ENCODE results near the gene SCARB1.

The SCARB1 gene

GRCh38 chr12:124800506-124800905 is 63.2 kb downstream of the SCARB1 start:
- Histone ChIP-seq H3K27me3 (ENCODE audit: insufficient read depth, low read length) (no peaks in the 10 kb centered on the region), H3K4me3 (ENCODE audit: low read length) (no peak overlapping the region), H3K9me3 (ENCODE audit: insufficient read depth, low read depth, low read length) (no peaks in the 10 kb centered on the region), H3K36me3 (ENCODE audit: insufficient read depth, low read length) (0 out of 2 replicates have a peak, but pooled peaks cover 7% of the 10 kb centered on the region), H3K4me1 (ENCODE audit: insufficient read depth, low read length) (peaks cover 15% of the 10 kb centered on the region), H3K9ac (ENCODE audit: low read depth, low read length) (no peak overlapping the region), H3K27ac (ENCODE audit: low read depth, low read length) (no peak overlapping the region)
- WGBS, result 94% methylated on average over 12 of the region's 12 CpGs

- WGBS, result 48% methylated on average over 13 of the region's 13 CpGs
- H3K9ac ChIP-seq (ENCODE audit: low read depth, low read length), result peak overlapping the region; percentile 41; the same call in 1 of the 2 replicates
- peak overlapping the region; percentile 44; the same call in 1 of the 2 replicates for H3K27ac ChIP-seq (ENCODE audit: low read depth, low read length)
Measured at GRCh38 chr12:124797321-124797720, 66.3 kb downstream of the SCARB1 start.

GRCh38 chr12:124796303-124796960 is 67.2 kb downstream of the SCARB1 start:
- WGBS, result 95% methylated on average over 14 of the region's 14 CpGs
- Histone ChIP-seq H3K4me1 (ENCODE audit: insufficient read depth, low read length) (peaks cover 15% of the 10 kb centered on the region), H3K27me3 (ENCODE audit: insufficient read depth, low read length) (no peaks in the 10 kb centered on the region), H3K27ac (ENCODE audit: low read depth, low read length) (no peak overlapping the region), H3K4me3 (ENCODE audit: low read length) (no peak overlapping the region), H3K9ac (ENCODE audit: low read depth, low read length) (no peak overlapping the region), H3K9me3 (ENCODE audit: insufficient read depth, low read depth, low read length) (no peaks in the 10 kb centered on the region), H3K36me3 (ENCODE audit: insufficient read depth, low read length) (peaks cover 16% of the 10 kb centered on the region; the same call in 1 of the 2 replicates)

More at GRCh38 chr12:124797321-124797720, 66.3 kb downstream of the SCARB1 start:
- H3K36me3 ChIP-seq (ENCODE audit: insufficient read depth, low read length), result peaks cover 16% of the 10 kb centered on the region; the same call in 1 of the 2 replicates
- peaks cover 15% of the 10 kb centered on the region for H3K4me1 ChIP-seq (ENCODE audit: insufficient read depth, low read length)
- H3K27me3 ChIP-seq (ENCODE audit: insufficient read depth, low read length), result no peaks in the 10 kb centered on the region
- no peak overlapping the region for H3K4me3 ChIP-seq (ENCODE audit: low read length)
- H3K9me3 ChIP-seq (ENCODE audit: insufficient read depth, low read depth, low read length), result no peaks in the 10 kb centered on the region

- Histone ChIP-seq H3K9me3 (ENCODE audit: insufficient read depth, low read depth, low read length) (no peaks in the 10 kb centered on the region), H3K4me3 (ENCODE audit: low read length) (no peak overlapping the region), H3K9ac (ENCODE audit: low read depth, low read length) (no peak overlapping the region), H3K36me3 (ENCODE audit: insufficient read depth, low read length) (peaks cover 16% of the 10 kb centered on the region; the same call in 1 of the 2 replicates), H3K27ac (ENCODE audit: low read depth, low read length) (no peak overlapping the region), H3K4me1 (ENCODE audit: insufficient read depth, low read length) (peaks cover 15% of the 10 kb centered on the region), H3K27me3 (ENCODE audit: insufficient read depth, low read length) (no peaks in the 10 kb centered on the region)
- WGBS, result 93% methylated on average over 6 of the region's 6 CpGs
Measured at GRCh38 chr12:124795081-124795948, 68.3 kb downstream of the SCARB1 start.

- Histone ChIP-seq H3K4me3 (ENCODE audit: low read length) (no peak overlapping the region), H3K27ac (ENCODE audit: low read depth, low read length) (no peak overlapping the region), H3K27me3 (ENCODE audit: insufficient read depth, low read length) (no peaks in the 10 kb centered on the region), H3K9me3 (ENCODE audit: insufficient read depth, low read depth, low read length) (no peaks in the 10 kb centered on the region), H3K9ac (ENCODE audit: low read depth, low read length) (no peak overlapping the region), H3K4me1 (ENCODE audit: insufficient read depth, low read length) (peaks cover 14% of the 10 kb centered on the region), H3K36me3 (ENCODE audit: insufficient read depth, low read length) (peaks cover 18% of the 10 kb centered on the region; the same call in 1 of the 2 replicates)
- WGBS, result 93% methylated on average over 15 of the region's 15 CpGs
Measured at GRCh38 chr12:124792961-124793441, 70.7 kb downstream of the SCARB1 start.

GRCh38 chr12:124792156-124792555 is 71.5 kb downstream of the SCARB1 start:
- H3K36me3 ChIP-seq (ENCODE audit: insufficient read depth, low read length), result peaks cover 18% of the 10 kb centered on the region; the same call in 1 of the 2 replicates
- H3K27me3 ChIP-seq (ENCODE audit: insufficient read depth, low read length), result no peaks in the 10 kb centered on the region
- peaks cover 7% of the 10 kb centered on the region for H3K4me1 ChIP-seq (ENCODE audit: insufficient read depth, low read length)
- no peaks in the 10 kb centered on the region for H3K9me3 ChIP-seq (ENCODE audit: insufficient read depth, low read depth, low read length)
- H3K9ac ChIP-seq (ENCODE audit: low read depth, low read length), result no peak overlapping the region
- no peak overlapping the region for H3K27ac ChIP-seq (ENCODE audit: low read depth, low read length)
- no peak overlapping the region for H3K4me3 ChIP-seq (ENCODE audit: low read length)
- WGBS, result 90% methylated on average over 13 of the region's 13 CpGs

- no peaks in the 10 kb centered on the region for H3K9me3 ChIP-seq (ENCODE audit: insufficient read depth, low read depth, low read length)
- 96% methylated on average over 21 of the region's 21 CpGs for WGBS
- H3K27me3 ChIP-seq (ENCODE audit: insufficient read depth, low read length), result no peaks in the 10 kb centered on the region
- H3K9ac ChIP-seq (ENCODE audit: low read depth, low read length), result no peak overlapping the region
- no peak overlapping the region for H3K27ac ChIP-seq (ENCODE audit: low read depth, low read length)
- peaks cover 24% of the 10 kb centered on the region for H3K36me3 ChIP-seq (ENCODE audit: insufficient read depth, low read length)
- no peak overlapping the region for H3K4me3 ChIP-seq (ENCODE audit: low read length)
- H3K4me1 ChIP-seq (ENCODE audit: insufficient read depth, low read length), result peaks cover 6% of the 10 kb centered on the region; the same call in 1 of the 2 replicates
Measured at GRCh38 chr12:124790650-124791400, 72.8 kb downstream of the SCARB1 start.

- Histone ChIP-seq H3K27ac (ENCODE audit: low read depth, low read length) (no peak overlapping the region), H3K9ac (ENCODE audit: low read depth, low read length) (no peak overlapping the region), H3K36me3 (ENCODE audit: insufficient read depth, low read length) (peaks cover 25% of the 10 kb centered on the region), H3K27me3 (ENCODE audit: insufficient read depth, low read length) (no peaks in the 10 kb centered on the region), H3K4me1 (ENCODE audit: insufficient read depth, low read length) (peaks cover 6% of the 10 kb centered on the region; the same call in 1 of the 2 replicates), H3K9me3 (ENCODE audit: insufficient read depth, low read depth, low read length) (no peaks in the 10 kb centered on the region), H3K4me3 (ENCODE audit: low read length) (no peak overlapping the region)
- WGBS, result 95% methylated on average over 13 of the region's 13 CpGs
Measured at GRCh38 chr12:124788936-124789555, 74.6 kb downstream of the SCARB1 start.

GRCh38 chr12:124786061-124786964 is 77.4 kb downstream of the SCARB1 start:
- WGBS, result 83% methylated on average over 29 of the region's 31 CpGs
- H3K9me3 ChIP-seq (ENCODE audit: insufficient read depth, low read depth, low read length), result no peaks in the 10 kb centered on the region
- H3K9ac ChIP-seq (ENCODE audit: low read depth, low read length), result peak overlapping the region; percentile 44; the same call in 1 of the 2 replicates
- peak overlapping the region; percentile 56 for H3K4me3 ChIP-seq (ENCODE audit: low read length)
- no peaks in the 10 kb centered on the region for H3K27me3 ChIP-seq (ENCODE audit: insufficient read depth, low read length)
- peak overlapping the region; percentile 7; the same call in 1 of the 2 replicates for H3K27ac ChIP-seq (ENCODE audit: low read depth, low read length)
- H3K36me3 ChIP-seq (ENCODE audit: insufficient read depth, low read length), result peaks cover 20% of the 10 kb centered on the region
- H3K4me1 ChIP-seq (ENCODE audit: insufficient read depth, low read length), result peaks cover 6% of the 10 kb centered on the region; the same call in 1 of the 2 replicates

Data from HUES64 (cell line).